GM18508 (cell line): ENCODE data around the gene KEAP1.

Experiments used
- ATAC-seq: cut with Tn5 transposase; IDR thresholded peaks from one replicate; pipeline ENCODE4 v1.9.1; 2021; ENCODE audit warnings: moderate number of reproducible peaks; ENCODE audit not compliant: insufficient read depth, unreplicated experiment

KEAP1 gene

DNA sequence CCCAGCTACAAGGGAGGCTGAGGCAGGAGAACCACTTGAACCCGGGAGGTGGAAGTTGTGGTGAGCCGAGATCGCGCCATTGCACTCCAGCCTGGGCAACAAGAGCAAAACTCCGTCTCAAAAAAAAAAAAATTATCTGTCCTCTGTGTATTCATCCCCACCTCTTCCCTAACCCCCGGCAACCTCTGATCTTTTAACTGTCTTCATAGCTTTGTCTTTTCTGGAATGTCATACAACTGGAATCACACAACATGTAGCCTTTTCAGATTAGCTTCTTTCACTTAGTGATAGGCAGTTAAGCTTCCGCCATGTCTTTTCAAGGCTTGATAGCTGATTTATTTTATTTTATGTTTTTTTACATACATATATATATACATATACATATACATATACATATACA is 22.5 kb upstream of the KEAP1 start:
- ATAC-seq, result no peak

DNA sequence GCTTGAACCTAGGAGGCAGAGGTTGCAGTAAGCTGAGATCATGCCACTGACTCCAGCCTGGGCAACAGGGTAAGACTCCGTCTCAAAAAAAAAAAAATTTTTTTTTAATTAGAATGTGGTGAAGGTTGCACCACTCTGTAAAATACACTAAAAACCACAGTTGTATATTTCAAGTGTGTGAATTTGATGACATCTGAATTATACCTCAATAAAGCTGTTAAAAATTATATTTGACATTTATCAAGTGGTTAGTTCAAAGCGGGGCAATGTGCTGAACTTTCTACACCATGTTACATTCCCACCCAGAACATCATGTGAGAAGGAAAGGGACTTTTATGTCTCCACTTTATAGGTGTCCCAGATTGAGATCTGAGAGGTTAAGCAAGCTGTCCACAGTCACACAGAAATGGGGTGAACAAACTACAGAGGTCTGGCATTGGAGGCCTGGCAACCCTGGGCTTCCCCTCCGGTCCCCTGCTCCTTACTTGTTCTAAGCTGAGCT is 20.0 kb upstream of the KEAP1 start:
- no peak for ATAC-seq

DNA sequence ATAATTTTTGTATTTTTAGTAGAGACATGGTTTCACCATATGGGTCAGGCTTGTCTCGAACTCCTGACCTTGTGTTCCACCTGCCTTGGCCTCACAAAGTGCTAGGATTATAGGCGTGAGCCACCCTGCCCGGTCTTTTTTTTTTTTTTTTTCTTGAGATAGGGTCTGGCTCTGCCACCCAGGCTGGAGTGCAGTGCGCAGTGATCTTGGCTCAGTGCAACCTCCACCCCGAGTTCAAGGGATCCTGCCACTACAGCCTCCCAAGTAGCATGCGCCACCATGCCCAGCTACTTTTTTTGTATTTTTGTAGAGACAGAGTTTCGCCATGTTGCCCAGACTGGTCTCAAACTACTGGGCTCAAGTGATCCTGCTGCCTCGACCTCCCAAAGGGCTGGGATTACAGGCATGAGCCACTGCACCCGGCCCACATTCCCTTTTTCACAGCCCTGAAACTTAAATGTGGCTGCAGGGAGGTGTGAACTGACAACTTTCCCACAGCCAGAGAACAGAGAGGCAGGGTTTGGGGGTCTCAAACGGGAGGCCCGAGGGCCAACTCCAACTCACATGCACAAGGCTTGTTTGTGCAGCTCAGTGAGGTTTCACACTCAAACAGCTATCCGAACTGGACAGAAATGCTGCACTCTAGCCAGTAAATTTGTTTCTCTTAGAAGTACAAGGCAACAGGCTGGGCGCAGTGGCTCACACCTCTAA is 18.5 kb upstream of the KEAP1 start:
- no peak for ATAC-seq

DNA sequence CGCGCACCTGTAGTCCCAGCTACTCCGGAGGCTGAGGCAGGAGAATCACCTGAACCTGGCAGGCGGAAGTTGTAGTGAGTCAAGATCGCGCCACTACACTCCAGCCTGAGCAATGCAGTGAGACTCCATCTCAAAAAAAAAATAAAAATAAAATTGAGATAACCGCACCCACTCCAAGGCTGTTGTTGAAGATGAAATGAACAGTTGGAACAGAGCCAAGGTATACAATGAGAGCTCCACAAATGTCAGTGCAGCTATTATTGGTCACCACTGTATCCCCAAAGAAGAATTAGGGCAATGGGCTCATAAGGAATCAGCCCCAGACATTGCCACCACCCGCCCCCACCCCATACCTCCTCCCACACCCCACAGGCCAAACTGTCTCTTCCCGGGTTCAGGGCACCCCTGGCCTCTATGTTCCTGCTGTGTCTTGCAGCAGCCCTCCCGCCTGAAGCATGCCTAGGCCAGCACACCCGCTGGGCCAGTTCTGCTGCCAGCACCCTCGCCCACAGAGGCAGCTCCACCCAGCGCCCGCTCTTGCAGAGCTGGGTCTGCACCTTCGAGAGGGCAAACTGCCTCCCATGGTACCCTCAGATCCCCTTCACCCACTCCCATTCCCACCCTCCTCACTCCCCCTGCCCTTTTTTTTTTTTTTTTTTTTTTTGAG is 17.6 kb upstream of the KEAP1 start:
- ATAC-seq, result no peak

DNA sequence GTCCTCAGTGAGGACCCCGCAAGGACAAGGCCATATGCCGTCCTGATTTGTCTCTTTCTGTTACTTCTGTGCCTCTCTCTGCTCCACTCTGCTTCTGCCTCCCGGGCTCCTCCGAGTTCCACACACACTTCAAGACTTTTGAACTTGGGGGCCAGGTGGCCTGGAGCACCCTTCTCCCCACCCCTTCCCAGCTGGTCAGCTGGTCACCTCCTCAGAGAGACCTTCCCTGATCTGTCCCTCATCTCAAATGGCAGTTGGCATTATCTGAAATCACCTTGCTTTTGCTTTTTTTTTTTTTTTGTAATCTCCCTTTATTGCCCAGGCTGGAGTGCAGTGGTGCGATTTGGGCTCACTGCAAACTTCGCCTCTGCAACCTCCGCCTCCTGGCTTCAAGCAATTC is 16.3 kb upstream of the KEAP1 start:
- no peak for ATAC-seq

DNA sequence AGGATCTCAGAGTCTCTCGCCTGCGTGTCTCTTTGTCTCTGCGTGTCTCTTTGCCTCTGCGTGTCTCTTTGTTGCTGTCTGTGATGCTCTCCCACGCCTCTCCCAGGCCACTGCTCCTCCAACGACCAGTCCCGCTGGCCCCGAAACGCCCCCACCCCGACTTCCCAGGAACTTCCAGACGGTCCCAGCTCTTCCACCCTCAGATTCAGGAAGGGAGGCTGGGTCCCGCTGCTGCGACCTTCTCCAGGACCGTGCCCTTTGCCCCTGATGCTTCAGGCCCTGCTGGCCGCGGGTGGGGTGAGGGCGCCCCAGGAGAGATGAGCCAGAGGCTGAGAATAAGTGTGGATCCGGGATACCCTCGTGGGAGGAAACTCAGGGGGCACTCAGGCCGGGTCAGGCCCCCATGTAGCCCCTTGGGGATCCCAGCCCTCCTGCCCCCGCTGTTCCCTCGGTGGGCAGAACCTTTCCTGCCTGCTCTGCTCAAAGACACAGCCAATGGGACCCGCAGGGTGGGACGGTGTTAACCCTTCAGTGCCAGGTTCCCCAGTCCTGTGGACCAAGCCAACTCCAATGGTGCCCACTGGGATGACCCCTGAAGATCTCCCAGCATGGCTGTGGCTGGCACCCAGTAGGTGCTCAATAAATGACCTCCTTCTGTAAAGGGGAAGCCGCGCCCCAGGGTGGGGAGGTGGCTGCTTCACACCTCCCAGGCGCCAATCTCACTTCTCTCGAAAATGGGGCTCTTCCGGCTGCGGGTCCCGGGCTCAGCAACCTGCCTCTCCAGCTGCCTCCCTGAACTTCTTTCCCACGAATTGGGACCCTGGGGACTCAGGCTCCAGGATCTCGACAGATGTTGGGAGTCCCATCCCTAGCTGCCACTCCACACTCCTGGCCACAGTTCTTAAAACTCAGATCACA is 15.5 kb upstream of the KEAP1 start:
- no peak for ATAC-seq

DNA sequence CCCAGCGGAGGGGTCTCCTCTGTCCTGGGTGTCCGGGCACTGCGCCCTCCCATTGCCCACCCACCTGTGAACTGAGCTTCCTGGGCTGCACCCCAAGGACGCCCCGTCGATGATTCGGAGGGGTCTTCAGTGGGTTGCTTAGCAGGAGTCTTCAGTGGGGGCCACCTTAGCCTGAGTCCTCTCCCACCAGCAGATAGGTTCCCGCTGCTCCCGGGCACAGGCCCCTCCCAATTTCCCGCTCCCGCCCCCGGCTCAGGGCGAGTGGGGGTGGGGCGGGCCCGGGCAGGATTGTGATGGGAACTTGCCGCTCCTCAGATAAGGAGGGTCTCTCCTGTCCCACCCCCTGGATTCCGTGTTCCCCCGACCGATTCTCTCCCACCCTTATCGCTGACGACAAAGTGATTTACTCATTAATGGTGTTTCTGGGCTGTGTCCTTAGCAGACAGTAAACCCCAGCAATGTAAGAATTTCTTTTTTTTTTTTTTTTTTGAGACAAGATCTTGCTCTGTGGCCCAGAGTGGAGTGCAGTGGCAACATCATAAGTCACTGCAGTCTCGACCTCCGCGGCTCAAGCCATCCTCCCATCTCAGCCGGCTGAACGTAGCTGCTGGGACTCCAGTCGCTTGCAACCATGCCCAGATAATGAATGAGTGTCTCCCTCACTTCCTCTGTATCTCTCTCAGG is 14.7 kb upstream of the KEAP1 start:
- no peak for ATAC-seq

DNA sequence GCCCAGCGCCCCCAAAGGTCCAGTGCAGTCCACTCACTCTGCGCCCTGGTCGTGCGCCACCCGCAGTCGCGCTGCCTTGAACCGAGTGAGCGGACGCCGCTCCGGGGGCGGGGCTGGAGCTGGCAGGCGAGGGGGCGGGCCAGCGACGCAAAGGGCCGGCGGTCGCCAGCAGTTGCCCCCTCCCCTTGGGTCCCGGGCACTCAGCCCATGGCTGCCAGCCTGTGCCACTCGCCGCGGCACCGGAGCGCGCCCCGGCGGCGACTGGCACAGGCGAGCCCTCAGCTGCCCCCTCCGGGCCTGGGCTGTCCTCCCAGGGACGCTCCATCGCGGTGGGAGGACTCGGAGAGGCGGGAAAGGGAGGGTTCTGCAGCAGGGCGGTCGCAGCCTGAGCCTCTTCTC is 14.2 kb upstream of the KEAP1 start, which contains the start of gene S1PR5:
S1PR5 (minus strand) TSS at position 87 of the 399 bp plus-strand sequence. CDS start 2,436 bp downstream, outside the sequence.
- no peak for ATAC-seq

DNA sequence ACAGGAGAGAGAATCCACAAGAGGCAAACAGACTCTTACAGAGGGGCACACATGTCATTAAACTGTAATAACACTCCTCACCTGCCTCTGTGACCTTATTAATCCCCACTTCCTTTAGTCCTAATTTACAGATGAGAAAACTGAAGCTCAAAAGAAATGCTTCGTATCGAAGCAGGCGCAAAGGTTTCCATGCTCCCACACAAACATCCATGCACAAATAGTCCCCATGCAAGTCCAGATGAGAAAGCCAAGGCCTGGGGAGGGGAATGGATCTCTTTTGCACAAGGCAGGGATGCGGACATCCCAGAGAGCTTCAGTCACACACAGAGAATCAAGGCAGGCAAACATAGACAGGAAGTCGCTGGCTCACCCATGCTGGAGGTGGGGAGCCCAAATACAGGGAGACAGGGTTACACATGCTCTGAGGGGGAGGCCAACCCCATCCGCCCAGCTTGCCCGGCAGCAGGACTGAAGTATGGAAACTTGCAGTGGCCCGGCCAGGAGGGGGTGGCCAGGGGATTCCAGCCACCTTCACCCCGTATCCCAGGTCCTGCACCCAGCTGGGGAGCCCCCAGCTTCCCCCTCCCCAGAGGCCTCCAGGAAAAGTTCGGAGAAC is 13.6 kb upstream of the KEAP1 start:
- no peak for ATAC-seq

DNA sequence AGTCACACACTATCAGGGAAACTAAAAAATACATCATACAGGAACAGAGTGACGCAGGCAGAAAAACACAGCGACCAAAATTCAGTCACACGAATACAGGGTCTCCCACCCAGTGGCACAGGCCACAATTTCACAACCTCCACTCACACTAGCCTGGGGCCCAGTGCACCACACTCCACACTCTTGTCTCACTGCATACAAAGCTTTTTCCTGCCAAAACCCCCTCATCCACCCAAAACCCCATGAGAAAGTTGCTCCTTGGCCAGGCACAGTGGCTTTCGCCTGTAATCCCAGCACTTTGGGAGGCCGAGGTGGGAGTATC is 12.9 kb upstream of the KEAP1 start:
- ATAC-seq, result no peak

DNA sequence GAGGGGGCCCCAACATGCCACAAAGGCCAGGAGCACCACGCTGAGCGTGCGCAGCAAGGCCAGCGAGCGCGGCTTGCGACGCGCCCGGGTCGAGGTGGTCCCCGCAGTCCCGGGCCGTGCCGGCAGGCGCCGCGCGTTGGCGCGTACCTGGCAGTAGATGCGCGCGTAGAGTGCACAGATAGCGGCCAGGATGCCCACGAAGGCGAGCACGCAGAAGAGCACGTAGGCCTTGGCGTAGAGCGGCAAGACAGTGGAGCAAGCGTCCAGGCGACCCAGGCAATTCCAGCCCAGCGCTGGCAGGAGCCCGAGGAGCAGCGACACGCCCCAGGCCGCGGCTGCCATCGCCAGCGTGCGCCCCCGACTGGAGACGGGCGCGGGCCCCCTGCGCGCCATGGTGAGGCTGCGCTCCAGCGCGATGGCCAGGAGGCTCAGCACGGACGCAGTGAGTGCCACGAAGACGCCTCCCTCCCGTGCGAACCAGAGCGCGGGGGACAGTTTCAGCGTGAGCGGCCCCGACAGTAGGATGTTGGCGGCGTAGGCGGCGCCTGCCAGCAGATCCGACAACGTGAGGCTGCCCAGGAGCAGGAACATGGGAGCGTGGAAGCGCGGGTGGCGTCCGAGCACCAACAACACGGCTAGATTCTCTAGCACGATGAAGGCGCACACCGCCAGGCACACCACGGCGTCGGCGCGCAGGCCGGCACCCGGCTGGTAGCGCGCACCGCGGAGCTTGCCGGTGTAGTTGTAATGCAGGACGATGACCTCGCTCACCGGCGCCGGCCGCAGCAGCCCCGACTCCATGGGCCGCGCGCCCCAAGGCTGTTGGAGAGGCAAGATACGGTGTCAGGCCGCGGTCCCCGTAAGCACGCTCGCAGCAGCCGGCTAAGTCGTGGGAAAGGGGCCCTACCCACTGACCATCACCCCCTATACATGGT is 11.3 kb upstream of the KEAP1 start:
- ATAC-seq, result no peak

DNA sequence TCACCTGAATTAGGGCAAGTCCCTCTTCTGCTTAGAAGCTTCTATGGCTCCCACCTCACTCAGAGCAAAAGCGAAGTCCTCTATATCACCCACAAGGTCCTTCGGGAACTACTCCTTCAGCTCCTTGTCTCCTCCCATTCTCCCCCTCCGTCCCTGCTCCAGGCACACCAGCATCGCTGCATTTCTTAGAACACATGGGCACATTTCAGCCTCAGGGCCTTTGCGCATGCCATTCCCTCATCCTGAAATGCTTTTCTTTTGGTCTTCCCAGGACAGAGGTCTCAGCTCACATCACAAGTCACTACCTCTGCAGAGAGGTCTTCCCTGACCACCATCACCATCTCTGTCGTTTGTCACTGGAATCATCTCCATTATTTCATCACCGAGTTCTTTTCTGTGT is 10.1 kb upstream of the KEAP1 start:
- no peak for ATAC-seq

DNA sequence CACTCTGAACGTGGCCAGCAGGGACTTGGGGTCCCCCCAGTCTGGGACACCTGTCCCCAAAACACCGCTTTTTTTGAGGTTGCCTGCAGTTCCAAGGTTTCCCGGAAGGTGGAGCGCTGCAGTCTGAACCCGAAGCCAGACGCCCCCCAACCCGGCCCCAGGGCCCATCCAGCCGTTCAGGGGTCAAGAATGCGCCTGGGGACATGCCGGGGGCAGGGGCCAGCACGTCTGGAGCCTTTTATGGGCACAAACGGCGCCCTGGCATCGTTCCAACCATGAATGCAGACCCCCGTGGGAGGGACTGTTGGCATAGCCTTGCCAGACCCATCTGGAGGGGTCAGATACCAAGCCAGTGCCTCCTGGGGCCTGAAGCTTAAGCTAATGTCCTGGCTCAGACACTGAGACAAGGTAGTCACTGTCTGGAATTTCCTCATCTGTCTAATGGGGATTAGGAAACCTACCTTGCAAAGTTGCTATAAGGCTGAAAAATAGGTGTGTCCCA is 7.2 kb upstream of the KEAP1 start:
- no peak for ATAC-seq

DNA sequence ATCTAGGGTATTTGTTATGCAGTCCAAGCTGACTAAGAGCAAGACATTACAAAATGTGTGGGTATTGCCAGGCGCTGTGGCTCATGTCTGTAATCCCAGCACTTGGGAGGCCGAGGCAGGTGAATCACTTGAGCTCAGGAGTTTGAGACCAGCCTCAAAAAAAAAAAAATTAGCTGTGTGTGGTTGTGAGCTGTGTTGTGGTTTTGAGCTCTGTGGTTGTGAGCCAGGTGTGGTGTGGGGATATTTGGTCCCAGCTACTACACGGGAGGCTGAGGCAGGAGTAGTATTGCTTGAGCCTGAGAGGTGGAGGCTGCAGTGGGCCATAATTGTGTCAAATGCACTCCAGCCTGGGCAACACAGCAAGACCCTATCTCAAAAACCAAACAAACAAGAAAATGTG is 5.6 kb upstream of the KEAP1 start:
- ATAC-seq, result no peak

DNA sequence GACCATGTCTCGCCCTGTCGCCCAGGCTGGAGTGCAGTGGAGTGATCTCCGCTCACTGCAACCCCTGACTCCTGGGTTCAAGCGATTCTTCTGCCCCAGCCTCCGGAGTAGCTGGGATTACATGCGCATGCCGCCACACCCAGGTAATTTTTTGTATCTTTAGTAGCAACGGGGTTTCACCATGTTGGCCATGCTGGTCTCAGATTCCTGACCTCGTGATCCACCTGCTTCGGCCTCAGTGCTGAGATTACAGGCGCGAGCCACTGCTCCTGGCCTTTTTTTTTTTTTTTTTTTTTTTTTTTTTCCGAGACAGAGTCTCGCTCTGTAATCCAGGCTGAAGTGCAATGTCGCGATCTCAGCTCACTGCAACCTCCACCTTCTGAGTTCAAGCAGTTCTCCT is 4.9 kb upstream of the KEAP1 start:
- ATAC-seq, result no peak

DNA sequence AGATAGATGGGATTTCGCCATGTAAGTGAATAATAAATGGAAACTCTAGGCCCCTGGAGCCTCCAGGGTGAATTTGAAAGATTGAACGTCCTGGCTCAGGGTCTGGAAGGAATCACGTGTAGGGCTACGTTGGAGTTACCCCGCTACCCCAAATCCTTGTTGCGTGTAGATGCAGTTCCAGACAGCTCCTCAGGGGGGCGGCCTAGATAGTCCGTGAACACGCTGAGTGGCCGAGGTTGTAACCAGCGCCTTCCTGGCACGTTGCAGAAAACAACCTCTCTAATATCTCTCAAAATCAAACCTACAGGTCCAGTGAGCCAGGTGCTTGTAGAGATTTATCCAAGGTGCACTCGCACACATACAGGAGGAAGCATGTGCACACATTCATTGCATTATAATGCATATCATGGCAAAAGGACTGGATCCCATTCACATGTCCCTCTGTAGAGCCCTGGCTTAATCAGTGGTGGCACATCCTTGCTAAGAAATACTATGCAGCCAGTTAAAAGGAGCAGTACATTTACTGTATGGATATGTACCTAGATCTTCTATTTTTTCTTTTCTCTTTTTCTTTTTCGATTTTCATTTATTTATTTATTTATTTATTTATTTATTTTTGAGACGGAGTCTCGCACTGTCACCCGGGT is 2.5 kb upstream of the KEAP1 start:
- ATAC-seq, result no peak

DNA sequence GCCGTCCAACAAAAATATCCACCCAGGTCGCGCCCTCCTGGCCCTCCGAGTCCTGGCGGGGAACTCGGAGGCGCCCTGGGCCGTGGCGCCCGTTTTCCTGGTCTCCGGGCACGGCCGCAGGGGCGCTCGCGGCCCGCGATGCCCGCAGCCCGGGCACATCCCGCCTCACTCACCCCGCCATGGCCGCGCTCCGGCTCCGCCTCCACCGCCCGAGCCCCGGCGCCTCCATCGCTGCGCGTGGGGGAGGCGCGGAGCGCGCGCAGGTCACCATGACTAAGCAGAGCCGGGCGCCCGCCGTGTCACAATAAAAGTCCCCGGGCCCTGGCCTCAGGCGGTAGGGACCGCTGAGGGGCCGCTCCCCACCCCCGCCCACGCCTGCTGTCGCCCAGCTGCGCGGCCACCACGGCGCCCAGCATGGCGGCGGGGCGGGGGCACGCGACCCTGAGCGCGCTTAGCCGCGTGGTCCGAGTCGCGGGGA is 593 bp downstream of the KEAP1 start:
- no peak for ATAC-seq

DNA sequence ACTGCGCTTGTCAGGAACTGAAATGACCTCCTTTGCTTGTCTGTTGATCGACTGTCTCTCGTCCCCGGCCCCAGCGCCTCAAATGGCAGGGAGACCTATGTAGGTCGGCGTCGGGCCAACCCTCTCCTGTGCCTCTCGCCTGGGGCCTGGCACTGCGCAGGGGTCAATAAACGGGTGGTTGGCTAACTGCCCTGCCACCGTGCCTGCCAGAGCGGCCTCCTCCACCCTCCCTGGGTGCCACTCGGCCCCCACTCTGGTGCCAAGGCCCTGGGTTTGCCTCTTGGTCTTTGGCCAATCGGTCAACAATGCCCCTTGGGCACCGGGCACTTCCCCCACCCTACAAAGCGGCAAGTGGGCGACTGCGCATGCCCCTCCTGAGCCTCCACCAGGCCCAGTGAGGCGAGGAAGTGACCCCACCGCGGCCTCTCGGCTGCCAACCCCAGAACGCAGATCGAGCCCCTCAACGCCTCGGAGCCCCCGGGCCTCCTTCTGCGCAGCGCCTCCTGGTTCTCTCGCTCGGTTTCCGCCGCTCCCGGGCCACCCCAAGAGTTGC is 1.1 kb downstream of the KEAP1 start:
- ATAC-seq, result no peak
